Germinal center (tissue), 1 donor: Measurements from ENCODE around the gene HS1BP3.

ENCODE experiments used
- DNase-seq: peaks from one replicate; pipeline ENCODE4 v3.0.0; 2012; ENCODE audit warnings: mixed read lengths, low spot score

HS1BP3 gene

DNA sequence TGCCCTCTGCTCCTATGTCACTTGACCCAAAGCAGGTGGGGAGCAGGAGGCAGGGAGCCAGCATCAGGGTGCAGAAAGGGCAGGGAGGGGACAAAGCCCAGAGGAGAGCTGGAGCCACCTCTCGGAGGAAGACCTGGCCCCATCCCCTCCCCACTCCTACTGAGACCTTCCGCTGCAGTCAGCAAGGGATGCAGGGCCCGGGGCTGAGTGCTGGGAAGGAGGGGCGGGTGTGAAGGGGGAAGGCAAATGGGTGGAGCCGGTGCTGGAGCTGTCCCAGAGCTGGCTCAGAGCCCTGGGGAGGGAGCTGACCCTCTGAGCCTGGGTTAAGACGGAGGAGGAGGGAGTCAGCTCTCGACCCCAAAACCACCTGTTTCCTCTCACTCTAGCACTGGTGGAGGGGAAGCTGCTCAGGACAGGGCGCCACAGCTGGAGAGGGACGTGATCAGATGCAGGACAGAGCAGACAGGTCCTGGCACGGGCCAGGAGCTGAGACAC lies 33.8 kb downstream of the HS1BP3 start:
- DNase-seq = no peak

DNA sequence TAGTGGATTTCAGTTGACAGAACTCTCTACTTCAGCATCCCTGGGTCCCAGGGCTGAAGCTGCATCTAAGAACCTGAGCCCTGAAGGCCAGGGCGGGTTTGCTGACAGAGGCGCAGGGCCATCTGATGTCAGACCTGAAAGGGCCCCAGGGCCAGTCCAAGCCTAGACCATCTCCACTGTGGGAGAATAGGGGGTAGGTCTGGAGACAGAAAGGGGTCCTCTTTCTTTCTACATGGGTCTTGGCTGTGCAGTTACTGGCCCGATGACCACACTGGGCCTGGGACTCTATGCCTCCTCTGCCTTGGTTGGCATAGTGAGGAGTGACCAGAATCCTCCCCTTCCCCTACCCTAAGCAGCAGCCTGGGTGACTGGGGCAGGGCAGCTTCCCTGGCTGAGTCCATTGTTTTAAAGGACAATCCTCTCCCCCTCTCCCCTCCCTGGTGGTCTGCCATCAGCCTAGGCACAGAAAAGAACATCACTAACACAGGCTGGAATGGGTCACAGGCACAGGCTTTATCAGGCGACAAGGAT lies 34.5 kb downstream of the HS1BP3 start:
- DNase-seq = no peak

DNA sequence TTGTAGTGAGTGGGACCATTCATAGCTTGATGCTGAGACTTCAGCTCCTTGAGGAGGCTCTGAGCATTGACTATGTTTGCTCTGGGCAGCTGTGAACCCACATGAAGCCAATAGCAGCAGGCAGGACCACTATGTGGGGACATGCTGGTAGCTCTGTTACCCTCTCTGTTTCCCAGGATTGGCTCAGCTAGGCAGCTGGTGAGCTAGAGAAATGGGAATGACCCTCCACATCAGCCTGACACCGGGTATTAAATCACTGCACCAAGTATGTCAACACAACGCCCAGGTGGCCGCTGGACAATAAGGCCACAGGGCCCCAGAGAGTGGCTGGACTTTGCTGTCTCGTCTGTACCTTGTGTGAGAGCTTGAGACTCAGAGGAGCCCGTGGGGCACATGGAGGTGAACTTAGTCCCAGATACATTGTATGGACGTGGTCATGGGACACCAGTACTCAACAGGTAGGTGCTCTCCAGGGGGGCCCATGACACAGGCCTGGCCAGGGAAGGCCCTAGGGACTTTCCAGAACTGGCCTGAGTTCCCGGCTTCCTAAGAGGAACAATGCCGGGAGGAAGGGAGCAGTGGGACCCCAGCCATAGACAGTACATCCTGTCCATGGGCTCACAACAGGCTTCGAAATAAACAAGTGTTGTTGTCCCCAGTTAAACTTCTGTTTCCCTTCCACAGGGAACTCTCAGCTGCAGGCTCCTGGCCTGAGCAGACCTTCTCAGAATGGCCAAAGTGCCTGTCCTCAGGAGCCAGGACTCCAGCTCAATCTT lies 35.2 kb downstream of the HS1BP3 start:
- no peak for DNase-seq

DNA sequence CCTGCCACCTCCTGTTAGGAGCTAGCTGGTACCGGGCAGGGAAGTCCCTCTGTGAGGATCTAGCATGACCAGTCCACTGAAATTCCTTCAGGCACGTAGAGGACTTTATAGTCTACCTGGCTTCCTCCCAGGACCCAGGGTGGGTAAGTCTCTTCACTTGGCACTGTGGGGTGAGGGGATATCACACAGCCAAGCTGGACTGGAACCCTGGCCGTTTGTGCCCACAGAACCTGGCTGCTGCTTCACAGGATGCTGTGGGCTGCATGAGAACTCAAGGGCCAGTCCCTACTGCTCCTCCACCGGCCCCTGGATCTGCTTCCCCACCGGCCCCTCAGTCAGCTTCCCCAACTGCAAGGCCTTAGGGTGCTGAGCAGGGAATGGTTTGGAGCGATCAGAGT lies 35.8 kb downstream of the HS1BP3 start:
- DNase-seq = no peak

DNA sequence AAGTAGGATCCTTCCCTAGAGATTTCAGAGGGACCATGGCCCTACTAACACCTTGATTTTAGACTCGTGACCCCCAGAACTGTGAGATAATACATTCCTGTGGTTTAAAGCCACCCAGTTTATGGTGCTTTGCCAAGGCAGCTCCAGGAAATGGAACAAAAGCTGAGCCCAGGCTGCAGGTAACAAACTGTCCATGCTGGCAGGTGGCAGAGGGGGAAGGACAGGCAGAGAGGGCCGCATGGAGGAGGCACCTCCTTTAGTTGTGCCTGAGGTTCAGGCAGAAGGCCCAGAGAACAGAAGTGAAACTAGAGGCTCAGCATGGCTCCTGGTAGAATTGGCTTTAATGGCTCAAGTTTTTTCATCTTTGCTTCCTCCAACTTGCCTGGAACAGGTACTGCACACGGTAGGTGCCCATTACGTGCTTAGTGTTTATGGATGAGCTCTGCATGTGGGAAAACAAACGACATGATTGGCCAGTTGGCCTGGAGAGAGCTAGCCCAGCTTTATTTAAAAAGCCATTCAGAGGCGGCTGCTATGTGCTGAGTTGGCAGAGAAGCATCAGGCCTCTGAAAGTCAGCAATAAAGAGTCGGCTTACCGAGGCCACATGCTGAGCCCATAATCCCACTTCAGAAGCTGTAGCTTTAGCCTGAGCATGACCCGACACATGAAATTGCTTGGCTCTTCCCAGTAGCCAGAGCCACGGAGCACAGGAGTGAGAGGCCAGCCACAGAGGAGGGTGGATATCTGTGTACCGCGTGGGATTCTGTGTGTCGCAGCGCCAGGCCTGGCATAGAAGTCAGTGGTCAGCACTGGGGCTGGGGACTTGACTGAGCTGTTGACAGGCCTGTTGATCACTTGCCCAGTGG lies 36.5 kb downstream of the HS1BP3 start:
- DNase-seq = no peak

DNA sequence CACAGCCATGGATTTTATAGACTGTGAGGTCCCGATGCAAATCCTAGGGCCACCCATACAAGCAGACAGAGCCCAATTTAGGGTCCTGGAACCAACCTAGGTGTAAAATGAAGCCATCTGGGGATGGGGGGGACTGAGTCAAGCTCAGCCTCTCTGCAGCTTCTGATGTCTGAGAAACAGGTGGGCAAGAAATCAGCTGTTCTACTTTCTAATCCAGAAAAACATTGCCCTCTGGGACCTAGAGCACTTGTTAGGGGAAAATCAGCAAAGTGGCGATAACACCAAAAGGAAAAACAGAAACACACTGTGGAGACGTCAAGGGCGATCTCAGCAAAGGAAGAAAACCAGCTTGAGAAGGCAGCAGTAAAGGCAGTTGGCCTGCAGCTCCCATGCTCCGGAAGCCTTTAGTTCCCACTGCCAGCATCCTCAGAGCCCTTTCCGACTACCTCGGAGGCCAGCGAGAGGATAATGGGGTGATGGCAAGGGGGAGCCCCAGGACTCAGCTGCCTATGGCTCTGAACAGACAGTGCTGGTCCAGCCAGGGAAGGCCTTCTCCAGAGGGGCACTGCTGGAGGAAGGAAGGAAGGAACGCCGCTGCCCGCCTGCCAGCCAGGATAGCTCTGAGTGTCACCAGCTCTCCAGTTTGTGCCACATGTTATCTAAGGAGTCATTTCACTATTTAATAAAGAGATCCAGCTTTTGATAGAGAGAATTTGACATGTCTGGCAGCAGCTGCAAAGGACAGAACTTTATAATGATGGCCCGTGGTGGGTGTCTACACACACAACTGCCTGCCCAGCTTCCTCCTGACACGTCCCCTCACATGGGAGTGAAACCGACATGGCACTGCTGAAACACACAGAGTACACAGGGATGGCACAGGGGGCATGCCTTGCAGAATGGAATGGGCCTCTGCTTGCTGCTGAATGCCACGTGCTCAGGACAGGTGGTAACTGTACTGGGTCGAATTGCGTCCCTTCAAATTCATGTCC lies 37.7 kb downstream of the HS1BP3 start:
- DNase-seq = no peak

DNA sequence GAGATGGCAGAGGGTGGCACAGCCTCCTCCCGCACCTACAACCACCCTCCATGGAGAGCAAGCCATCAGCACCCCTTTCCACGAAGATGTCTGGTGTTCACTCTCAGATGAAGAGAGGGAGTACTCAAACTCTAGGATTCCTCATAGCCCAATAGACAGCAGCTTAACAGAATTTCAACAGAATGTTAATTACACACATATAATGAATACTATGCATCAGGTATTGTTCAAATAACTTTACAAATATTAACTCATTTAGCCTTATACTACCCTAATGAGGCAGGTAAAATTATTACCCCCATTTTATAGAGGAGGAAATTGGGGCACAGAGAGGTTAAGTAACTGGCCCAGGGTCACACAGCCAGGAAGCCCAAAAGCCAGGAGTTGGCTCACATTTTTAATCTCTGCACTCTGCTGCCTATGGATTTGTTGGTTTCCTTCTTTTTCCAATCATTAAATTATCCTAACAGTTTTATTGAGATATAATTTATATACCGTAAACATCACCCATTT lies 39.0 kb downstream of the HS1BP3 start:
- DNase-seq = no peak

DNA sequence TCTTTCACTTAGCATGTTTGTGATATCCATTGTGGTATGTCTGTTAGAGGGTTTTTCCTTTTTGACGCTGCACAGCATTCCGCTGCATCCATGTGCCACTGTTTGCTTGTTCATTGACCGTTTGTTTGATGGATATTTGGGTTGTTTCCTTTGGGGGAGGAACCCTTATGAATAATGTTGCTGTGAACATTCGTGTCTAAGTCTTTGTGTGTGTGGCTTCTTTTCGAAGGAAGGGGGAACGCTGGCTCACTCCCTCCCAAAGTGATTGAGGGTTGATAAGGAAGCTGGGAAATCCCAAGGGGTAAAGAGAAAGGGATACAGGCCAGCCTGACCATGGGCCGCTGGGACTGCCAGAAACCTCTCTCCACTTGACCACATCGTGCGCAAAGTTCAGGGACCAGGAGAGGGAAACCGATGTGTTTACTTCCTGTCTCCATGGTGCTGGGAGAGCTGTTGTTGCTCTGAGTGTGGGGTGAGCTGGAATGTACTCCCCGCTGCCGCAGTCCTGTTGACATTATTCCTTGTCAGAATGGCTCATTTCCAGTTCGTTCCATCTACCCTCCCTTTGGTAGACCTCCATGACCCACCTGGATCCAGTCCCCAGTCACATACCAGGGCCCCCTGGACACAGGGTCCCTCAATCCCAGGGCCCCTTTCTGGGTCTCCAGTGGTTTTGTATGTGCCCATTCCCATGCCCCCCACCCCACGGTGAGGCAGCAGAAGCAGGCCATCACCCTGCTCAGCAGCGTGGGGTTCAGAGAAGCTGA lies 39.6 kb downstream of the HS1BP3 start:
- no peak for DNase-seq

DNA sequence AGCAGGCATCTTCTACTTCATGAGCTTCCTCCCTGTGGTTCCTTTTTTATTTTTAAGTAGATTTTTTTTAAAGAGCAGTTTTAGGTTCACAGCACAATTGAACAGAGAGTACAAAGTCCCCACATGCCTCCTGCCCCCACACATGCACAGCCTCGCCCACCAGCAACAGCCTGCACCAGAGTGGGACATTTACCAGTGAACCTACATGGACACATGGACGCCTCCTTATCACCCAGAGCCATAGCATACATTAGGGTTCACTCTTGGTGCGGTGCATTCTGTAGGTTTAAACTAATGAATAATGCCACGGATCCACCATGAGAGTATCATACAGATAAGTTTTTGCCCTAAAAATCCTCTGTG lies 40.9 kb downstream of the HS1BP3 start:
- no peak for DNase-seq

DNA sequence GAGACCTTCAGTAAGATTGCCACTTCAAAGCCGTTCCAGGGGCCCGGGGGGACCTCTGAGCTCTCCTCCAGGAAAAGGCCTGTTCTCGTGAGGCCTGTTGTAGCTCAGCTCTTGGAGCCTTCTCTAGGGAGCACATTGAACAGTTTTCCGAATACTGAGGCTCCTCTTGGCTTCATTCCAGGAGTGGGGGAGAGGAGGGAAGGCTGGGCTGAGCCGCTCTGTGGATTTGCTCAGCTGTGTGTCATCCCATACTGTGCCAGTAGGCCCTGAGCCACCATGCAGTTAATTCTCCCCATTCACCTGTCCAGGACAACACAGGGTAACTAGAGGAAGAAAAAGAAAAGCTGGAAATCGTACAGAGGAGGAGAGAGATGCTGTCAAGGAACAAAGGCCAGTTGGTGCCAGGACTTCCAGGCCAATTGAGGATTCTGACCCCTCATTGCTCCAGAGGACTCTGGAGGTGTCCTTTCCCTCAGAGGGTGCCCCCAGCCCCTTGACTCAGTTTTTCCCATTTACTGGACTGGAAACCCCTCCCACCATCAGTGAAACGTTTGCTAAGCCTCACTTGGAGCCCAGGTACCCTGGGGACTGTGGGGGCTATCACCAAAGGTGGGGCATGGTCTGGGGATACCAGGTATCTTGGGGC lies 41.4 kb downstream of the HS1BP3 start:
- no peak for DNase-seq

DNA sequence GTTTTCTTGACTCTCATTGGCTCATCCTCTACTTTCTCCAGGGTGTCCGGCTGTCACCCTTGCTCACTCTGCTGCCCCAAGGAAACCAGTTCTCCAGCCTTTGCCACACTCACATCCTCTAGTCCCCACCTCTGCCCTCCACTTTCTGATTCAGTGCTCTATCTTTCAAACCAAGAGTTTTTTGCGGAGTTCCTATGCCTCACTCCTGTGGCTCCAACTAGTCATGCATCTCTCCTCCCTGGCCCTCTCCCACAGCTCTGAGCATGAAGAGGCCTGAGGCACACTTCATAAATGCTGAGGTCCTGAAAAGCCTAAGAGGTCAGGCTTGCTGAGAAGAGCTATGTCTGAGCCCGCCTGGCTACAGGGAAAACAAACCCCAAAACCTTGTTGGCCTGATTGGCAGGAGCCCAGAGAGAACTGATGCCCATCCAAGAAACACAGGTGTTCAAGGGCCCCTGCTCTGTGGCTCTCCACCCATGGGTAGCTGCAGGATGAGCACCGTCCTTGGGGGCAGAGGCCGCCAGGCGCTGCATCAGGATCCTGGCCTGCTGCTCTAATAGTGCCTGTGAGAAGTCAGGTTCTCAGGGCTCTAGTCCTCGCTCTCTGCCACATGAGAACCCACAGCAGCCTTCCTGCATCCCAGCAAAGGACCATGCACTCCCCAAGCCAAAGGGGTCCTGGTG lies 42.1 kb downstream of the HS1BP3 start:
- no peak for DNase-seq

DNA sequence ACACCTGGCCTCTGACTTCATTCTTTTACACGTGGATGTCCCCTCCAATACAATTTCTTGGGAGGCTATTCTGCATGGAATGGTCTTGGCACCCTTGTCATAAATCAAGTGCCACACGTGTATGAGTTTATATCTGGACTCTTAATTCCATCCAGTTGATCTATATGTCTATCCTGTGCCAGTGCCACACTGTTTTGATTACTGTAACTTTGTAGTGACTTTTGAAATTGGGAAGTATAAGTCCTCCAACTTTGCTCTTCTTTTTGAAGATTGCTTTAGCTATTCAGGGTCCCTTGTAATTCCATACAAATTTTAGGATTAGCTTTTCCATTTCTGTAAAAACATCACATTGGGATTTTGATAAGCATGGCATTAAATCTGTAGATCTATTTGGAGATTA lies 43.5 kb downstream of the HS1BP3 start:
- DNase-seq = no peak

DNA sequence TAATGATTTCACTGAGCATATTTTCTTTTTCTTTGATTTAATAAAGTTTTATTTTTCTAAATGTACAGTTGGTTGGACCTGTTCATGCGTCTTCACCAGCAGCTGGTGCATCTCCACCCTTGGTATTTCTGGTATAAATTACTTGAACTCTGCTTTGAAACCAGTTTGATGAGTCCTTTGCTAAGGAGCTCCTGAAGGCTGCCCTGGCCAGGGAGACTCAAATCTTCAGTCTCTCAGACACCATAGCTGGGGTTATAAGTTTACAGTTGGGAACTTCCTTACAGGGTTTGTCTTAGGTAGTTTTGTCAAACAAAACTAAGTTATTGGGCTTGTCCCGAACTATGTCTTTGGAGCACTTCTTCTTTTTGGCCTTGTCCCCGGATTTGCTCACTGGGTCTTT lies 44.7 kb downstream of the HS1BP3 start:
- no peak for DNase-seq

DNA sequence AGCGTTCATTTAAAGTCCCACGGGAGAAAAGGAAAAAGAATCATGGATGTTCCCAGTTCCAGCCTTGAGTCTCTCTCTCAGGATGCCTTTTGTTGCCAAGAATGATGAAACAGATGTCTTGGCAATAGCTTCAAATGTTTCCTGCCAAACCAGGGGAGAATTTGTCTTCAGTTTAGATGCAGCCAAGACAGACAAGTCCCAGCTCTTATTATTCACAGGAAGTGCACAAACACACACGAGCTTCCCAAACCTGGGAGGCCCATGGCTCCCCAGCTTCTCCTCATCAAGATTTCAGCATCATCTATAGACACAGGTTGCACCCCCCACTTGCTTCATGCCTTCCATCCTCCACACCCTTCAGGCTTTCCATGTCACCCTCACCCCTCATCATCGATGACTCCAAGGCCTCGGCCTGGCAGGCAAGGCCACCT lies 45.9 kb downstream of the HS1BP3 start:
- no peak for DNase-seq

DNA sequence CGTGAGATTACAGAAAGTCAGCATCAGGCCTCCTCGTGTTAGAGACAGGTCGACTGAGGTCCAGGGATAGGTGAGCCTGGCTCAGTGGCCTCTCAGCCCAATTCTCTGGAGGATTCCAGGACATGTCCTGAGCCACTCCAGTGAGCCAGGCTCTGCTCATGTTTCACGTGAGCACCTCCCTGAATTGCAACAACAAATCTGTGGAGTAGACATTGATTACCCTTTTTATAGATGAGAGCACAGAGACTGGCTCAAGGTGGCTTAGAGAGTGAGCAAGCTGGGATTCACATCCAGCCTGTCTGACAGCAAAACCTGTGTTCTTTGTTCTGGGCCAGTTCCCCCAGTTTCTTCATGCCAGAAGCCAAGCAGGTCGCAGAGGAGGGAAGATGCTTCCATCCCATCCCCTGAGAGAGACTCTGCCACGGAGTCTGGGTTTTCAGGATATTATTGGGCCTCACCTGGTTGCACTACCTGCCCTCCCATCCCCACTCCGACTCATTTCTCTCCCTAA lies 46.4 kb downstream of the HS1BP3 start:
- DNase-seq = no peak

DNA sequence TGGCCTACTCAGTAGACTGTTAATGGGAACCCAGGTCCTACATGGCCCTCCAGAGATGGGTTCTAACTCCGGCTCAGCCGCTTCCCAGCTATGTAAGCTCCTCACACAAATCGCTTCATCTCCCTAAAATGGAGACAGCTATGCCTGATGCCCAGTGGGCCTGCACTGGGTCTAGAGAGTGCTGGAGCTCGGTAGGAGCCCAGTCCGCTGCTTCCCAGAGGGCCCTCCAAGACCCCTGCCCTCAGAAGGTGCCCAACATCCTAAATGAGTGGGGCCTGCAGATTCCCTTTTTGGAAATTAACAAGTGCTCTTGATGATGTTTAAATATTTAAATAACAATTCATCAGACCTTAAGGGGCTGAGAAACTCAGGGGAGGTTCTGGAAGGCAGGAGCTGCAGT lies 47.1 kb downstream of the HS1BP3 start:
- DNase-seq = no peak

DNA sequence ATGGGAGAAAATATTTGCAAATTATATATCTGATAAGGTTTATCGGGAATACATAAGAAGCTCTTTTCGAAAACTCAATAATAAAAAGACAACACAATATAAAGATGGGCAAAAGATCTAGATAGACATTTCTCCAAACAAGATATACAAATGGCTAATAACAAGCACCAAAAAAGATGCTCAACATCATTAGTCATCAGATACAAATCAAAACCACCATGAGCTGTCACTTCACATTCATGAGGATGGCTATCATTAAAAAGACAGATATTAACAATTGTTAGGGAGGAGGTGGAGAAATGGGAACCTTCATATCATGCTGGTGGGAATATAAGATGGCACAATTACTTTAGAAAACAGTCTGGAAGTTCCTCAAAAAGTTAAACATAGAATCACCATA lies 48.1 kb downstream of the HS1BP3 start:
- DNase-seq = no peak

DNA sequence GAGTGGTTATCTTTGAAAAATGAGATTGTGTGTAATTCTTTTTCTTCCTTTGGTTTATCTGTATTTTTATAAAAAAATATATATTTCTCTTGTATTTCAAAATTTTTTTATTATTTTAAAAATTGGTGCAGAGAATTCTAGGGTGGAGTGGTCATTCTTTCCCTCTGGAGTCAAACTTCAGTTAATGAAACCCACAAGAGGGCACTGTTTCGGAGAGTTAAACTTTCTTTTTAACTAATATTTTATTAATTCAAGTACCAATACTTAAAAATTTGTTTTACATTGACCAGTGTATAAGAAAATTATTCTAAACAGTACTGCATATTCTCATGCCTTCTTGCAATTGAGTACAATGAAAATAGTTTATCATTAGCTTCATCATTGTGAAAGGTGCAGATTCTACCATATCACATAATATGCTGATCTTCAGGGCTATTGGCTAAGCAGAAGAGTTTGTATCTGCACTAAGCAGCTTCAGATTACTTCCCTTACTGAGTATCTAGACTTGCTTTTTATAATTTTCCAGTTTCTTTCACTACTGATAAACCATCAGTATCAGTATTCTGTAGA lies 50.1 kb downstream of the HS1BP3 start:
- no peak for DNase-seq

DNA sequence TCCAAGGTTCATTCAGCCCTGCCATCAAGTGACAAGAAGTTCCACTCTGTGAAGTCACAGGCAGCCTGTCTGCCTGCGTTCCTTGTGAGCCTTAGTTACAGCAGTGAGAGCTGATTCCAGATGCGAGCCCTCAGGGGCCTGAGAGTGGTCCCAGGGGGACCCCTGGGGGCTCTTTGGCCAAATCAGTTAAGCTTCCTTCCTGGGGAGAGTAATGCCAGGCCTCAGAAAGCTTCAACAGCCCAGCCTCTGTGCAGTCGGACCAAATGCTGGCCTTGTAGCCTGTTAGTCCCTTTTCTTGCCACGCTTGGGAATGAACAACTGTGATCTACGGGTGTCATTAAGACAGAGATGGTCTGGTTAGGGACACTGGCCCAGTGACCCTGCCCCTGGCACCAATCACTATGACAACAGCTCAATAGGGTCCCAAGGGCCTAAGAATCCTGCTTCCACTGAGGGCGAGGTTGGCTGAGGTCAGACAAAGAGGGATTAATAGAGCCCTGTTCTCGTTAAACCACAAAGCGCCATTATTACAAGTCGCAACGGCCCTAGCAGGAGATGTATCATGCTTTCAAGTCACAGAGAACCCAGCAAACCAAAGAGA lies 50.9 kb downstream of the HS1BP3 start:
- DNase-seq = no peak
